DMS79 (cell line): ENCODE results near the gene ABCA13.

Source experiments
- DNase-seq: peaks from one replicate; lab custom pipeline; 2025; lab: John Stamatoyannopoulos, UW

The ABCA13 gene

DNA sequence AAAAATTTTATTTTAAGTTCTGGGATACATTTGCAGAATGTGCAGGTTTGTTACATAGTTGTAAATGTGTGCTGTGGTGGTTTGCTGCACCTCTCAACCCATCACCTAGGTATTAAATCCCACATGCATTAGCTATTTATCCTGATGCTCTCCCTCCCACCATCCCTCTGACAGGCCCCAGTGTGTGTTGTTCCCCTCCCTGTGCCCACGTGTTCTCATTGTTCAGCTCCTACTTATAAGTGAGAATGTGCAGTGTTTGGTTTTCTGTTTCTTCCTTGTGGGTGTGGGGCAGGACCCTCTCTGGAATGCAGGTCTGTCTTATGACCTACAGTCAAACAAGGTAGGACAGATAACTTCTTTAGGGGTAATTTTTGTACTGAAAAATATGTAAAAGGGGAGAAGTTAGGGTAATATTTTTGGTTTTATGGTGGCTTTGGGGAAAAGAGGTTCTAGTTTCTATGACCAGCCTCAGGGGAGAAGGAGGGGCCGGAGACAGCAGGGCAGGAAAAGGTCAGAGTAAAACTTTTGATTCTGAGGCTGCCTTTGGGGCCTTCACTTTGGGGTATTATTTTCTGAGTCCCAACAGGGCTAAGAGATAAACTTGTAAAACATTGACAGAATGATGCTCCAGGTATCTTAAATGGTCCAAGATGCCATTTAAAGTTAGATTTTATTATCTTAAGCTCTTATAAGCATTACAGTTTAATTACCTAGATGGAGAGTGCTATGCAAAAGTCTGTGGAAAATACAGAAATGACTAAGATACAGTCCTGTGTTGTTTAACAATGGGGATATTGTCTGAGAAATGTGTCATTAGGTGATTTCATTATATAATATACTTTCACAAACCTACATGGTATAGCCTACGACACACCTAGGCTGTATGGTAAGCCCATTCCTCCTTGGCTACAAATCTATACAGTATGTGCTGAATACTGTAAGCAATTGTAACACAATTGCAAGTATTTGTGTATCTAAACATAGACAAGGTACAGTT is 354.8 kb downstream of the ABCA13 start:
- DNase-seq: no peak

DNA sequence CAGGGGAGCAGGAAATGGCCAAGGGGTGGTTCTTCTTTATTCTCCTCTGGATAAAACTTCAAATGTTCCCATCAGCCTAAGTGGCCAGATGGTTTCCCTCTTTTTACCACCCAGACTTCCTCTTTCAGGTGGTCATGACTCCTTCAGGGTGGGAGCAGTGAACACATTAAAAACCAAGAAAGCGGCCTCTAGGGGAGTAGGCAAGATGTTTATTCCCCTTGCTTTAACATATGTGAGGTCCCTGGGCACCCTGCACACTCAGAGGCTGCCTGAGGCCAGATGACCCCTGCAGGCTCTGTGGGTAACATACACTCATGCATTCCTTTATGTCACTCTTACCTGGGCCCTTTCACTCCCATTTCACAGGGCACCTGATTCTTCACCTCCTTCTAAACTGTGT is 357.4 kb downstream of the ABCA13 start:
- no peak for DNase-seq

DNA sequence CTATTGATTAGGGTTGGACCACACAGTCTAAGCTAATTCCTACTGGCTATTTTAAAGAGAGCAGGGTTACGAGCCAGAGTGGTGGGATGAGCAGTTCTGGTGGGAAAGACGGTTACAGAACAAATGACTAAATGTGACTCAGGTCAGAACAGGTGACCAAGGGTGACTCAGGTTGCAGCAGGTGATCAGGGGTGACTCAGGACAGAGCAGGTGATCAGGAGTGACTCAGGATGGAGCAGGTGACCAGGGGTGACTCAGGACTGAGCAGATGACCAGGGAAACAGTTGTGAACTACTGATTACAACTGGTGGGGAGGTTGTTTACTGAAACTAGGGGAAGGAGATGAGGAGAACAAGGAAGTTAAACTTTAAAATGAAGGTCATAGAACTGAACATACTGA is 366.3 kb downstream of the ABCA13 start:
- no peak for DNase-seq

DNA sequence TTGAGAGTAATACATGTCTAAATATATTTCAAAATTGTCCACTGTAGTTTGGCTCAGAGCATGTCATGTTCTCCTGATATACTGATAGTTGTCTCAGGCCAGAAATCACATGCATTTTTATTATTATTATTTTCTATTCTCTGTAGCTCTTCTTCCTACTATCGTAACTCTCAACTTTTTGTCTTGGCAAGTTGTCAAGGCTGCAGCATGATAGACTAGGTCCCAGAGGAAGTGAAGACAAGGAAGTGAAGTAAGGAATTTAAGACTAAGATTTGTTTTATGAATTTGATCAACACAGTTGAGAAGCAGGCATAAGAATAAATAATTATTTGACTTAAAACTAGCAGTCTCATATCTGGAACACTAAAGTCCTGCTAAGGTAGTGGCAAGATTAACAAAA is 369.5 kb downstream of the ABCA13 start:
- no peak for DNase-seq

DNA sequence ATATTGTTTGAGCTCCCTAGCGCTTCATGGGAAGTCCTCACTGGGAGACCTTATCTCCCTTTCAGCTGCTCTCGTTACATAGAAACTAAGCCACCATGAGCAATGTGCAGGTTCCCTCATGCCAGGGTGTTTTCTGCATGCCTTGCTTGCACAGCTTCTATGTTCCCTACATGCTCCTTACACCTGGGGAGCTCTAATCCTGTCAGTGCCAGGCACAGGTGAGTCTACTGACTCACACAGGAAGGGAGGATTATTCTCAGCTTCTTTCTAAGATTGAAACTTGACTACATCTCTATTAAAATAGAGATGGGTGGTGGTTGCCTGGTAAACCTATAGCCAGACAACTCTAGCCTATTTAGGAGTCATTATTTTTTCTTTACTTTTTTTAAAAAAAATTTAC is 377.4 kb downstream of the ABCA13 start:
- no peak for DNase-seq

DNA sequence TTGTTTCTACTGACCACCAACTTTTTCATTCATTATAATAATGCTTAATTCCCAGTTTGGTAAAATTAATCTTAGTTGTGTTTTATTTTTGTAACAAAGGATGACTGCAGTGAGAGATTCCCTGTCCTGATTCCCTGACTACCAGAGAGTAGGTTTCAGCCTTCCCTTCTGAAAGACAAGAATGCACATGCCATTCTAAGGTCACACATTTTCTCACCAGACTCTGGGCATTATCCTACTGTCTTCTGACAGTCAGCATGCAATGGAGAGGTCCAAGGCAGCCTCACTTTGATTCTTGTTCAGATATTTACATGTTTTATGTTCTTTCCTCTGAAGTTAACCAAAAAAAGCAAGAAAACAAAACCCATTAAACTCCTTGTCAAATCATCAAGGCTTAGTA is 380.4 kb downstream of the ABCA13 start:
- no peak for DNase-seq

DNA sequence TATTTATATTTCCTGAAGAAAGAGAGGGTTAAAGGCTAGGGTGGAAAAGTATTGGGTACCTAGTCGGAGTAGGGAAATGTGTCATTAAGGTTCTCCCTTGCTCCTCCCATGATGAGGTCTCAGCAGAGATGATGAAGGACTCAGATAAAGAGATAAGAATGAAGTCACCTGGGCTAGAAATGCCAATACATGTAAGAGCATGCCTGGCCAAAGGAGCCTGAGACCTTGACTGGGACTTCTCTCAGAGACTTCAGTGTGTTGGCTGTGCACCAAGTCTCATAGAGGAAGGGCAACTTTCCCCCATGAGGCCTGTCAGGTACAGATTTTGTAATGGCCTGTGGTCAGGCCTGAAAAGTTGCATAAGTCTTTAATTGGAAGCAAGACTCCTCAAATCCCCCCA is 392.1 kb downstream of the ABCA13 start:
- no peak for DNase-seq

DNA sequence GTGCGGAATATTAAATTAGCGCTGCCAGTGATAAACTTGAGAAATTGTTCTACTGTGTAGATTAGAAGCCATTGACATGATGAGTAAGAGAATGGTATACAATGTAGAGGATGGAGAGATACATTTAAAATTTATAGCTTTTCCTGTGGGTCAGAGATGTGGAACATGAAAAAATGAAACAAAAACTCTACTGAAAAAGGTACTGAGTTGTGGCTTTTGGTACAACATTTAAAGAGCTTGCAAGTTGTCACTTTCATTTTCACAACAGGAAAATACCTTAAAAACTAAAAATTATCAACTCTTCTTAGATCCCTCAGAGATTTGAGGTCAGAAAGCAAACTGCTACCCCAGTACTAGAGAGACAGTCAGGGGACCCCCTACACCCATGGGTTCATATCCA is 404.3 kb downstream of the ABCA13 start:
- no peak for DNase-seq

DNA sequence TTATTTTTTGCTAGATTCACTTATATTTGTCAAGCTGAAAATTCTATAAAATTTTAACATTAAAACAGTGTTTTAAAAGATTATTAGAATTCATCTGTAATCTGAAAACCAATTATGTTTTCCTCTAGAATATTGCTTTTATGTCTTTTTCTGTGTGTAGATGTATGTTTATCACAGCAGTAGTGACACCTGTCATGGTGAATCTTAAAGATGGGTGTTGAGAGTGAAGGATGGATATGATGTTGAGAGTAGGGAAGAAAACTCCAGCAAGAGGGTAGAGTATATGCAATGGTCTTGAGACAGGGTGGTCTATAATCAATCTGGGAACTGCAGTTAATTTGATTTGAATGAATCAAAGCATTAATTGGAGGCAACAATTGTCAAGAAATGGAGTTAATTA is 416.2 kb downstream of the ABCA13 start:
- no peak for DNase-seq

DNA sequence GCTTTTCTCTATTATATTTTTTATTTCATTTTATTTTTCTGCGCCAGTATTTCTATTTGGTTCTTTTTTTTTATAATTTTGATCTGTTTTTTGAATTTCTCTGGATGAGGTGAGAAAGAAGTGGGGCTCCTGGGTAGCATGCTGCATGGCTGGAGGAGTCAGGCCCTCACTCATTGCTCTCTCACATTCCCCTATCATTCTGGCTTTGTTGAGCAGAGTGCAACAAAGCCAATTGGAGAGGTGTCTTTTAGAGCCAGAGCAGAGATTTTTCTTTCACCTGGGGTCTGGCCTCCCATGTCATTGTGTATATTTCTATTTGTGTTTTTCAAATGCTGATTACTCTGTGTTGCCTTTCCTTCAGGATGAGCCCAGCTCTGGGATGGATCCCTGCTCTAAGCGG is 423.1 kb downstream of the ABCA13 start:
- no peak for DNase-seq

DNA sequence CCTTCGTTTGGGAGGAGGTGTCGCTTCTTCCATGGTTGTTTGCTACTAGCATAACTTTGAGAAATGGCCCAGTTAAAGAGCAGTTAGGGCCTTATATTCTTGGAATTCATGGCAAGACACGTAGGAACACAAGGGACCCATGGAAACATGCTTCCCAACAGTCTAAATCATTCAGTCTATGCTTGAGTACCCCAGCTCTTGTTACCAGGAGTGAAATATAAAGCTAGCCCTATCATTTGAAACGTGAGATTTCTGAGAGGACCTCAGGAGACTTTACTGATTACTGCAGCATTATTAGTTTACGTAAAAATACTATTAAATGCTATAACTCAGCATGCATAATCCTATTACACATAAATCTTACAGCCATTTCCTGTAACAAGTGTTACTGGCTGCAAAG is 424.5 kb downstream of the ABCA13 start:
- DNase-seq: no peak

DNA sequence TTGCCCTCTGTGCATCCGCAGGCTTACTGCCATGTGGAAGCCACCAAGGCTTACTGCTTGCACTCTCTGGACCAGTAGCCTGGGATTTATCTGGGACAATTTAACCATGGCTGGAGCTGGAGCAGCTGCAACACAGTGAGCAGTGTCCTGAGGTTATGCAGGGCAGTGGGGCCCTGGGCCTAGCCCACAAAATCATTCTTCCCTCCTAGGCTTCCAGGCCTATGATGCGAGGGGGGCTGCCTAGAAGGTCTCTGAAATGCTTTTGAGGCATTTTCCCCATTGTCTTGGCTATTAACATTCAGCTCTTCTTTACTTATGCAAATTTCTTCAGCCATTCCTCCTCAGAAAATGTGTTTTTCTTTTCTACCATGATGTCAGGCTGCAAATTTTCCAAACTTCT is 439.4 kb downstream of the ABCA13 start:
- no peak for DNase-seq

DNA sequence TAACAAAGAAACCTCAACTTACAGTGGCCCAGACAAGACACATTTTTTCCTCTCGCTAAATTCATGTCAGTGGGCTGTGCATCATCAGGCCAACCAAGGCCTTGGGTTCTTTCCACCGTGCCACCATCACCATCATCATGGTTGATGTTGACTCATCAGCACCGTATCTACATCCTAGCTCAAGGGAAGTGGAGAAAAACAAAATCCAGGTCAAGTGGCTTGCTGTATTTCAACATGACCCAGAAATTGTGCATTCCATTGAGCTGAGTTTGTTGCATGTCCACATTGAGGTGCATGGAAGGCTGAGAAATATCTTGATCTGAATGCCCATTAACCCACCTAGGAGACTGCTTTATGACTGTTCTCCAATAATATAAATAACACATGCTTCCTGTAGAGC is 440.7 kb downstream of the ABCA13 start:
- DNase-seq: no peak

DNA sequence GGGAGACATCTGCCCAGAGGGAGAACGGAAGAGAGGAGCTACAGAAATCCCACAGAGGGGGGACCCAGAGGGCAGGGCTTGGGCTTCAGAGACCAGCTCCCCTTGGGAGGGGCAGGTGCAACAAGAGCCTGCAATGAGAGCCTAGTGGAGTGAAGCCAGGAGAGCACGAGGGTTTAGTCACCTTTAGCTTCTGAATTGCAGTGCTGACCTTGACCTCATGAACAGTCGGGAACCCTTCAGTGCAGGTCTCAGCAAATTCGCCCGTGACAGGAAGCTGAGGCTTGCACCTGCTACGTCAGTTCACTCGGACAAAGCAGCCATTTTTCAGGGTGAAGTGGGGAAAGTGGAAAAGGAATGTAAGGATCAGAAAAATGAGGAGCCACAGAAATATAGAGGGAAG is 446.2 kb downstream of the ABCA13 start:
- no peak for DNase-seq

DNA sequence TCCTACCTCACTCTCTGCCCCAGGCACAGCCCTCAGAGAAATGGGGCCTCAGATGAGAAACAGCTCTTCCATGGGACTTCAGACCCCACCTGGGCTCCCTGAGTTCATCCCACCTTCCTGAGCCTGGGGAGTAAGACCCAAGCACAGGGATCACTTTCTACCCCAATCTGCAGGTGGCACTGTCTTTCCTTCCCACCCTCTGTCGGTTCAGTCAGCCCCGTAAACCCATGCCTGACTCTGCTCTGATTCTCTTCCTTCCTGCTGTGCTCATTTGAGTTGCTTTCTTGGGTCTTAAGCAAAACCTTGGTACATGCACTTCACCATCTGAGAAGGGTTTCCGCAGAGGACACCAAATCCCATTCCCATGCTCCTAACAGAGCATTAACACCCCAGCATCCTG is 446.7 kb downstream of the ABCA13 start:
- no peak for DNase-seq

DNA sequence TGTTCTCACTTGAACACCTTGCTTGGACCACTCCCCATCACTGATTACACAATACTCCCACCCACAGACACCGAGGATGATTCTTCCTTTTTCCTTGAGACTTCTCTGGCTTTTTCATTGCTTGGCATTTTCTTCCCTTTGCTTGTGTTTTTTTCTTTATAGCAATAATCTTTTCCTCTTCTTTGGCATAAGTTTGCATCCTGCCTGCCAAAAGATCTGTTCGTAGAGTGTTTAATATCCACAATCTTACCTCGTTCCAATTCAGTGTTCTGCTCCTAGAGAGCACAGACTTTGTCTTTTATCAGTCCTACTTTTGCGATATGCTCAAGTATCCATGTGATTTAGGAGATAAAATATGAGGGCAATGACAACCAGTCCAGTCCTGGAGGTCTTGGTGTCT is 449.8 kb downstream of the ABCA13 start:
- DNase-seq: no peak

DNA sequence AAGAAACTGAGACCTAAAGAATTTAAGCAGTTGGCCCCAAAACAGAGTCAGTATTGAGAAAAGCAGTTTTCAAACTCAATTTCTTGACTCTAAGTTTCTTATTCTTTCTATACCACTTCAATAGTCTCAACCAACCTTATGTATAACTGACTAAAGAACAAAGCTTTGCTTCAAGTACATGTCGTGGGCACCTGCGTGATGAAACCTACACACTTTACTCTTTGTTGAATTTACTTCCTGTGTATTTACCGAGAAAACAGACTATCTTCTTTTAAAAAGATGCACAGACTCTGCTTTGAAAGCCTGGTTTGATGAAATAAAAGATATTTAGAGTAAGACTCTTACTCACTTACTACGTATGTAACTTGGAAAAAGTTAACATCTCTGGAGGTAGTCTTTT is 455.9 kb downstream of the ABCA13 start:
- no peak for DNase-seq

DNA sequence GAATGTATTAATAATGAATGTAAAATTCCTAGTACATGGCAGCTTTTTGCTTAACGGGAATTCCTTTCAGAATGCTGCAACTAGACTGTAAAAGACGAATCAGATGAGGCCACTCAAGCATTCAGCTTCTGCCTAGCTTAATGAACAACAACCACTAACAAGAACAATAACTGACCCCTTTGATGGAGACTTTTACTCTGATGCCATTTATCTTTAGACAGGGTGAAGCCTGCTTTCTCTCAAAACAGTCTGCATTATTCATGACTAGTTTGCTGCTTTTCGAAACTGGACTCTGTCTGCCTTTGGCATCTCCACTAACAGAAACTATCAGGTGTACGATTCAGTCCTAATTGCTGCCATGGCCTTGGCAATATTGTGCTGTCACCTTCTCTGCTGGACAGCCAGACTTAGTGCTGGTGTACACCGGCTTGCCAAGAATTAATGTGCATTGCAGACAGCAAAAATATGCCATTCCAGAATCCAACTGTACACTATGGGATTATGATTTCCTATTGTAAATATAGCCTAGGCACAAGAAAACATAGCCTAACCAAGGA is 457.6 kb downstream of the ABCA13 start:
- DNase-seq: no peak

DNA sequence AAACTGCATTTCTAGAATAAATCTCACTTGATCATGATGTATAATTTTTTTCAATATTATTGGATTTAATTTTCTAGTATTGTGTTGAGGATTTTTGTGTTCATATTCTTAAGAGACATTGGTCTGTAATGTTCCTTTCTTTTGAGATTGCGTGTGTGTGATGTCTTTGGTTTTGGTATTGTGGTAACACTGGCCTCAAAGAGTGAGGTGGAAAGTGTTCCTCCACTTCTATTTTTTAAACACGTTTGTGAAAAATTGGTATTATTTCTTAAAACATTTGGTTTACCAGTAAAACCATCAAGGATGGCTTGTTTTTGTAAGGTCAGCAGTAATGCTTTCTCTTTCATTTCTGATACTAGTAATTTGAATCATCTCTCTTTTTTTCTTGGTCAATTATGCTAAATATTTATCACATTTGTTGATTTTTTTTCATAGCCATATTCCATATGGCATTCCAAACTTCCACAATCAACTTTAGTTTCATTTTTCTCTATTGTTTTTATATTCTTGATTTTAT is 462.9 kb downstream of the ABCA13 start:
- DNase-seq: no peak

DNA sequence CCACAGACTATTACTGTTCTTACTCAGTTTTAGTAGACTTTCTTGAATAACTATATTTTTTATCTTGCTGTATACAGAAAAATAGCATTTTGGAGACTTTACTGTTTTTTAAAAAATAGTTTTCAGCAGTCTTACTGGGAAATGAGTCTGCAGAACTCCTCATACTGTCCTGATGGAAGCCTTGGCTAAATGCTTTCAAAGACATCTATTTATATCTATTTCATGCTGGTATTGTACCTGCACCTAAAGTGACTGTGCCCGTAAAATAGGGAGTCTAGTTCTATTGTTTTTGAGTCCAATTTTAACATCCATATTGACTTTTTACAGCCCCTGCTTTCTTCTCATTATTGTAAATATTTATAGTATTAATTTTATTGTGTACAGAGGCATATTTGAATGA is 464.5 kb downstream of the ABCA13 start:
- DNase-seq: no peak

DNA sequence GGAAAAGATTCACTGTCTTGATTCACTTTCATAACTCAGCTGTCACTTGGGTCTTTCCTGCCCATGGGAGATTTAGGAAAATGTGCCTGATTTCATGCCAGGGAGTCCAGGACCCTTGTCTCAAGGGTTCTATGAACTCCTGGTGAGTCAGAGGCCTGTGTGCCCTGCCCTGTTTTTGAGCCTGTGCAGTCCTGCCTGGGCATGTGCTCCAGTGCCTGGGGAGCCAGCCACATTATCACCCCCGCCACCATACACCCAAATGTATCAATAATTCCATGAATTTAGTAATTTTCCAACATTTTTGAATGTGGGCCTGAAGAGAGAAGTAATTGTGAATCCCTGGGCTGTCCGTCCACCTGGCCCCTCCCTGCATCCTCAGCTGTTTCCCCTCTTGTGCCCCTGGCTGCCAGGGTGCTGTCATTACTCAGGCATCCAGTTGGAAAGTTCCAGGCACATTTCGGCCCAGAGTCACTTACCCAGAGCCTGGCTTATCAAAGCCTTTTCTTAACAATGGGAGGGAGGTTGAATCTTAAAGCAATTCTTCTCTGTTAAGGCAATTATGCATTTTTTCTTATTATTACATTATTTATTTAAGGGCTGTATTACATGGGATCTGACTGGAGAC is 465.2 kb downstream of the ABCA13 start:
- no peak for DNase-seq

DNA sequence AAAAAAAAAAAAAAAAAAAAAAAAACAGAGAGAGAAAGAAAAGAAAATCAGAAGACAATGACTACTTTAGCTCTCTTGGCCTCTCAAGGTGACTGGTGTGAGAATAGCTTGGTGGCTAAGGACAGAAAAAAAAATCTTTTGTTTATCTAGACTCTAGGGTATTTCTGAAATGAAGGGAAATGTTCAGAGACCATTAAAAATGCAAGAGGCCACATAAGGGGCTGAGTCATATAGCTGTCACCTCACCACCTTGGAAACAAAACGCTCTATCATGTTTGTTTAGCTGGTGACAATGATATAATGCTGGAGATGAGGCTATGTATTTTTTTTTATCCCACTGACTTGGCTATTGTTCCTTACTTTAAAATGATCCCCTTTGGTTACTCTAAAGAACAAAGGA is 466.1 kb downstream of the ABCA13 start:
- DNase-seq: peak; percentile 14

DNA sequence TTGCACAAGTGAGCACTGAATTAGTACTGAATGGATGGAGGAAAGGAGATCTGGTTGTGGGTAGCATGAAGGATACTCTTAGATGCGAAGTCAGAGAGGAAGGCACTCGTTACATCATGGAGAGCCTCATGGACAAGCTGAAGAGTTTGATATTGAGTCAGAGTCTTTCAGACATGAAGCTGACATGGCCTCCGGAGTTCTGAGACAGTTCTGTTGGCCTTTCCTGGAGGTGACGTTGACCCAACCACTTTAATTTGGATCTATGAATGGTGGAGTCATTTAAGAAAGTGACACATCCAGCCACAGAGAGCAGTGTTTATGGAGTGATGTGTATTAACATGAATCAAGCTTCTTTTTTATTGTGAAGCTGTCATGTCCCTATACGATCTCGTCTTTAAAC is 466.8 kb downstream of the ABCA13 start:
- DNase-seq: no peak
